Measurements from ENCODE around the gene STMP1. TPM values are rescaled to one million over a fixed set of nuclear protein-coding genes. Genes with fewer than 3 reads are reported as not detected.
"Not testable (repeated sequence)": the region's sequence is repeated elsewhere in the genome, so short reads cannot be mapped to it uniquely, and the experiment has no call there.

Gene STMP1
- total and polyA plus RNA-seq, 8 donors, result 7.2 to 21.4 (median 12.0) TPM

DNA sequence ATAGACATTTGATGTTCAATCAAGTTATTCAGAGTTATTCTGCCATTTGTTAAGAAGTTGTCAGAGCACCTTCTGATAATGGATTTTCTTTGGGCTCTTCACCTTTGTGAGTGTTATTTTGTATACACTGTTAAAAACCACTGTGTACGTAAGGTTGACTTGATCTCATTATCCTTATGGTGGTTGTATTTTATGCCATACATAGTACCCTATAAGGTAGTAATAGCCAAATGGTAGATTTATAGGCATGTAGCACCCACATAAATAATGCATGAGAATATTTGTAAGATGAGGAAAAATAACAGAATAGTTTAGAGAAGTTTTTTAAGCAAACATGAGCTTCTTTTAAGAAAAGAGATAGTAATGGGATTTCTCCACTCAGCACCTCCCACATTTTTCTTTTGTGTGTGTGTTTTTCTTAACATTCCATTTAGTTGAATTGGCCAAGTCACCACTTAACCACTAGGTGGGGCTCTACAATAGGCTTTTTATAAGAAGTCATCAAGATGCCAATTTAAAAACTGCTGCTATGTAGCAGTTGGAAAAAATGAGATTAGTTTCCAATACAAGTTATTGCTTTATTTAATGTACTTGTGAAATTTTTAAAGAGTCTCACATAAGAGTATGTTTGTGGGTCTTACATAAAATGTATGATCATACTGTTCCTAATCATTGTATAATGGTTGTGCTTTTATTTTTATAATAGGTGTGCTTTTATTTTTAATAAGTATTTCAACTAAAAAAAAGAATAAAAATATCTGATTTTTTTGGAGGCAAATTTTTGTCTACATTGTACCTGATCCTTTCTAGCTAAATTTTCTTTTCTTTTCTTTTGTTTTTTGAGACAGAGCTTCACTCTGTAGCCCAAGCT is 41.1 kb upstream of the STMP1 start:
- H3K4me1 ChIP-seq, result no peaks in the 10 kb centered on the region
- no peak overlapping the region for H3K27ac ChIP-seq
- peaks cover 0 to 26% (median 12%) of the 10 kb centered on the region in 3 donors for H3K36me3 ChIP-seq
- intact Hi-C loops (cut with DNase I), result no loop called here
- H3K4me3 ChIP-seq, result no peak overlapping the region
- FAIRE-seq (peak; percentile 96), DNase-seq (peak in 2 of 6 donors; percentile 21 to 29), ATAC-seq (peak; percentile 56 to 82 (median 79))
- no peaks in the 10 kb centered on the region for H3K9me3 ChIP-seq
- TF ChIP-seq, protein P1, sequence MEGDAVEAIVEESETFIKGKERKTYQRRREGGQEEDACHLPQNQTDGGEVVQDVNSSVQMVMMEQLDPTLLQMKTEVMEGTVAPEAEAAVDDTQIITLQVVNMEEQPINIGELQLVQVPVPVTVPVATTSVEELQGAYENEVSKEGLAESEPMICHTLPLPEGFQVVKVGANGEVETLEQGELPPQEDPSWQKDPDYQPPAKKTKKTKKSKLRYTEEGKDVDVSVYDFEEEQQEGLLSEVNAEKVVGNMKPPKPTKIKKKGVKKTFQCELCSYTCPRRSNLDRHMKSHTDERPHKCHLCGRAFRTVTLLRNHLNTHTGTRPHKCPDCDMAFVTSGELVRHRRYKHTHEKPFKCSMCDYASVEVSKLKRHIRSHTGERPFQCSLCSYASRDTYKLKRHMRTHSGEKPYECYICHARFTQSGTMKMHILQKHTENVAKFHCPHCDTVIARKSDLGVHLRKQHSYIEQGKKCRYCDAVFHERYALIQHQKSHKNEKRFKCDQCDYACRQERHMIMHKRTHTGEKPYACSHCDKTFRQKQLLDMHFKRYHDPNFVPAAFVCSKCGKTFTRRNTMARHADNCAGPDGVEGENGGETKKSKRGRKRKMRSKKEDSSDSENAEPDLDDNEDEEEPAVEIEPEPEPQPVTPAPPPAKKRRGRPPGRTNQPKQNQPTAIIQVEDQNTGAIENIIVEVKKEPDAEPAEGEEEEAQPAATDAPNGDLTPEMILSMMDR (IDR thresholded peaks at IDR 0.05), result peak; percentile 49 to 82 (median 77)
- H3K27me3 ChIP-seq, result no peaks in the 10 kb centered on the region
- 34 to 51% methylated on average over 1 of the region's 1 CpG for WGBS, 2 donors

DNA sequence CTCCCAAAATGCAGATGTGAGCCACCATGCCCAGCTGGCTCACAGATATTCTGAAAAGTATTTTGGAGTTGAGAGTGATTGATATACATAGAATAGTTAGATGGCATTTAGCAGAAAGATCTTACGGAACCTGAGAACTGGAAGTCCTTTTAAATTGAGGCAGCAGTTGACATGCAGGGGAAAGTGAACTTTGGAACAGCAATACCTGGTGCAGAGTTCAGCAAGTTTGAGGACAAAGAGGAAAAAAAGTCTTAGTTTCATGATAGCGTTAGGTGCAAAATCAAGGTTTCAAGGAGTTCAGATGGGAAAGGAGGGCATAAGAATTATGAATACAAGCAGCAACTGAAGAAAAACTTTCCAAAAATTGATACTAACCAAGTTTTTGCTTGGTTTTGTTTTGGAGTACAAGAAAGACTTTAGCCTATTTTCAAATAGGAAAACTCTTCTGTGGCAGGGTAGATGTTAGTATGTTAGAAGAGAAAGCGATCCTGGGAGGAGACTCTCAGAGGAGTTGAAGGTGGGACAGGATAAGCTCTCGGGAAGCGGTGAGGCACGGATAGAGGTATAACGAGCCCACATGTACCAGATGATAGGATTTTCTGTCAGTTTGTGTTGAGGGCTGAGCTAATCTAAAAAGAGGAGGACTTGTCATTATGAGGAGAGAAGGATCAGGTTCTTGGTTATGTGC is 28.0 kb upstream of the STMP1 start:
- H3K36me3 ChIP-seq, result peaks cover 0 to 10% (median 0%) of the 10 kb centered on the region in 3 donors
- FAIRE-seq, result no peak
- 95 to 97% methylated on average over 7 of the region's 7 CpGs for WGBS, 2 donors

DNA sequence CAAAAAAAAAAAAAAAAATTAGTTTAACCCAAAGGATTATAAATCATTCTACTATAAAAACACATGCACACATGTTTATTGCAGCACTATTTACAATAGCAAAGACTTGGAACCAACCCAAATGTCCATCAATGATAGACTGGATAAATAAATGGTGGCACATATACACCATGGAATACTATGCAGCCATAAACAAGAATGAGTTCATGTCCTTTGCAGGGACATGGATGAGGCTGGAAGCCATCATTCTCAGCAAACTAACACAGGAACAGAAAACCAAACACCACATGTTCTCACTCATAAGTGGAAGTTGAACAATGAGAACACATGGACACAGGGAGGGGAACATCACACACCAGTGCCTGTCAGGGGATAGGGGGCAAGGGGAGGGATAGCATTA is 22.6 kb upstream of the STMP1 start:
- not testable (repeated sequence) for H3K9me3 ChIP-seq, H3K27me3 ChIP-seq, FAIRE-seq, H3K4me1 ChIP-seq, H3K4me3 ChIP-seq, H3K36me3 ChIP-seq, ATAC-seq, DNase-seq, H3K27ac ChIP-seq
- intact Hi-C loops (cut with DNase I), result loop anchor here in 2 of 3 donors (10.0 kb wide), 1 partner anchor 355 kb away; no protein-coding TSS in a partner anchor

More for the DNA sequence above, 28.0 kb upstream of the STMP1 start:
- no peaks in the 10 kb centered on the region for H3K9me3 ChIP-seq
- no peak overlapping the region for H3K4me3 ChIP-seq
- no peak overlapping the region for H3K27ac ChIP-seq
- no peaks in the 10 kb centered on the region for H3K27me3 ChIP-seq
- intact Hi-C loops (cut with DNase I), result no loop called here
- no peak for DNase-seq
- no peak for ATAC-seq
- H3K4me1 ChIP-seq, result no peaks in the 10 kb centered on the region
- TF ChIP-seq, protein P1 (IDR thresholded peaks at IDR 0.05), result no peak

DNA sequence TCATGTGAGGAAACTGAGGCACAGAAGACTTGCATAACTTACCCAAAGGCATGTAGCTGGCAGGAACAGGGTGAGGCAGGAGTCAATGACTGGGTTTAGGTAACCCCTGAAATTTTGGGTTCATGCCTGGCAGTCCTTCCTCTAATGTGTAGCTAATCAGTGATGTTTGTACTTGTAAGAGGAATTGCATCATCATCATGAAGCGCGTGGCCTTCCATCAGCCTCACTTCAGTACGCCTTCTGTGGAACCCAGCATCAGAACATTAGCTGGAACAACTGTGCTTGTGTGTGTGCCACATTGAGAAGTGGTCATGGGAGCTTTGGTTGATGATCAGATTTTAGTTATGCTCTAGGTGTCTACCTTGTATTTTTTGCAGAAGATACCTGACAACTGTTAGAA is 18.2 kb upstream of the STMP1 start:
- no peak for ATAC-seq

DNA sequence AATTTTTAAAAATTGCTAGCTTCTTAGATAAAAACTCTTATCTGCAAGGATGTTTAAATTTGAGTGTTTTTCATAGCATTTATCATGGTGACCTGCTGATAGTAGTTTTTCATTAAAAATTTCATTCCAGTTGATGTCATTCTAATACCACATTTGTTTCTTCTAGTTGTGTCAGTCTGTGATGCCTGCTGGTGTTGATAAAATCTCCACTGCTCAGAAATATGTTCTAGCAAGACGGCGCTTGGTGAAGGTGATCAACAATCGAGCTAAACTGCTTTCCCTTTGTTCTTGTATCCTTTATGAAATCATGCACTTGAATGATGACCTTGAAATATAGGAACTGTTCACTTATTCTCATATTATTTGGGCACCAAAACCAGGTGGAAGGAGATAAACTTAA is 17.6 kb upstream of the STMP1 start:
- Histone ChIP-seq H3K36me3 (peaks cover 0 to 12% (median 4%) of the 10 kb centered on the region in 3 donors), H3K4me1 (no peaks in the 10 kb centered on the region), H3K27me3 (no peaks in the 10 kb centered on the region), H3K9me3 (no peaks in the 10 kb centered on the region), H3K27ac (no peak overlapping the region), H3K4me3 (no peak overlapping the region)
- WGBS, 2 donors, result 69 to 77% methylated on average over 3 of the region's 3 CpGs
- TF ChIP-seq, protein P1 (IDR thresholded peaks at IDR 0.05), result no peak
- DNase-seq, result no peak
- no peak for FAIRE-seq
- intact Hi-C loops (cut with DNase I), result loop anchor here in 2 of 3 donors (10.0 kb wide), 1 partner anchor 360 kb away; no protein-coding TSS in a partner anchor
- ATAC-seq, result no peak

More for the DNA sequence above, 18.2 kb upstream of the STMP1 start:
- Histone ChIP-seq H3K36me3 (peaks cover 0 to 16% (median 4%) of the 10 kb centered on the region in 3 donors), H3K27ac (no peak overlapping the region), H3K4me3 (no peak overlapping the region), H3K4me1 (no peaks in the 10 kb centered on the region), H3K27me3 (no peaks in the 10 kb centered on the region), H3K9me3 (no peaks in the 10 kb centered on the region)
- no peak for DNase-seq
- TF ChIP-seq, protein P1 (IDR thresholded peaks at IDR 0.05), result no peak
- intact Hi-C loops (cut with DNase I), result loop anchor here in 2 of 3 donors (10.0 kb wide), 1 partner anchor 359 kb away; no protein-coding TSS in a partner anchor
- WGBS, 2 donors, result 66 to 72% methylated on average over 3 of the region's 3 CpGs
- FAIRE-seq, result no peak

All from pancreas (tissue), 10 donors.